Eye (tissue), 1 donor: Measurements from ENCODE around the gene DTNBP1.
"Not testable (repeated sequence)": the region's sequence is repeated elsewhere in the genome, so short reads cannot be mapped to it uniquely, and the experiment has no call there.

Experiments
- DNase-seq: peaks from one replicate; pipeline ENCODE4 v3.0.0-alpha.2; 2015

Gene DTNBP1

DNA sequence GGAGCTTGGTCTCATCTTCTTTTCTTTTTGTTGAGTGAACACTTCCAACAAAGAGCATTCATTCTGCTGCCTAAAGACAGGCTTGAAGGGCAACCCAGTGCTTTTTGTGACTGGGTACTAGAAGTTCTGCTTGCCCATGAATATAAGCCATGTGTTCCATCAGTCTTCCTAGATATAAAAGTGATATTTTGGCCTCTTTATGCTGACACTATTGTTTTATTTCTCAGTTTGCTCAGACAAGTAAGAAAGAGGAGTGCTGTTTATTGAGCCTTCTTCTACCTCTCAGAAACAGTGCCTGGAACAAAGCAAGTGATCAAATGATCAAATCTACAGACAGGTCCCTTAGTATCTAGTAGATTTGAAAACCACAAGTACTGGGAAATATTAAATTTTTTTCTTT lies 2.4 kb upstream of the DTNBP1 start:
- no peak for DNase-seq

DNA sequence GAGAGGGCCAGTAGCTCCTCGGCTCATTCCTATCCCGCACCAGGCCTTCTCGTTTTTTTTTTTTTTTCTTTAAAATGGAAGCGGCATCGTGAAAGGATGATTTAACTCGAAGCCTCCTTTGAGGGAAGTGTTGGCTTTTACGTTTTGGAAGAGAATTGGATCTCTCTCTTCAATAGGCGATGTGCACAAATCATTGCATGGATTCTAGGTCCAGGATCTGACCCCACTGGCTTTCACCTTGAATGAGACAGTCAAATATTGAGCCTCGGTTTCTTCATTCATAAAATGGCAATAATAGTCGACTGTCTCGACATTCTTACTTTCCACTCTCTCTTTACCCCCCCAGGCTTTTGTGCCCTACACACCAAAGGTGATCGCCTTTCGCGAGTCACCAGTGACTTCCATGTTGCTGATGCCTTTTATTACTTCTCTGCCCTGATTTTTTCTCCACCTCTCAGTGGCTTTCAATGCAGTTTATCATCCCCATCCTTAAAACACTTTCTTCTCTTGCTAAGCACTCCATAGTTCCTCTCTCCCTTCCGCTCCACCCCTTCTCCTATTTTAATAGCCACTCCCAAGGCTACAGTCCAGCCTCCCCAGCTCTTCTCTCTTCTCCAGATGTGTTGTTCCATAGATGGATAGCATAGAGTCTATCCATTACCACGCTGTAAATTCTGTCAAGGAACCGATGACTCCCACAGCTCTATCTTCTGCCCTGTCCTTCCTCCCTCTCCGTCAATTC lies 473 bp upstream of the DTNBP1 start:
- no peak for DNase-seq

DNA sequence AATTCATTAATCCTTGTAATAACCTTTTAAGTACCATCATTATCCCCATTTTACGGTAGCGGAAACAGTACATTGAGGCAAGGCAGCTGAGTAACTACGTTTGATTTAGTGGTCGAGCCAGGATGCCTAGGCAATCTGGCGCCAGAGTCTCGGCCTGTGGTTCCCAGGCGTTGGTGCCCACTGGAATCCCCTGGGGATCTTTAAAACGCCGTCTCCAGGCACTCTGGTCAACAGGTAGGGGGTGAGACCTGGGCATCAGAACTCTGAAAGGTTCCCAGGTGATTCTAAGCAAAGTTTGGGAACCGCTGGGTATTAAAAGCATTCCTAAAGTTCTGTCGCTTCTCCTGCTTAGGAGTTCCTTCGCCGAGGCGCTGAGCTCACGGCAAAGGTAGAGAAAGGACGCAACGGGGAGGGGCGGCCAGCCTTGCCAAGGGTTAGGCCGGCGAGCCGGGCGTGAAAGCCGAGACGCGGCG lies 939 bp downstream of the DTNBP1 start:
- DNase-seq = no peak

DNA sequence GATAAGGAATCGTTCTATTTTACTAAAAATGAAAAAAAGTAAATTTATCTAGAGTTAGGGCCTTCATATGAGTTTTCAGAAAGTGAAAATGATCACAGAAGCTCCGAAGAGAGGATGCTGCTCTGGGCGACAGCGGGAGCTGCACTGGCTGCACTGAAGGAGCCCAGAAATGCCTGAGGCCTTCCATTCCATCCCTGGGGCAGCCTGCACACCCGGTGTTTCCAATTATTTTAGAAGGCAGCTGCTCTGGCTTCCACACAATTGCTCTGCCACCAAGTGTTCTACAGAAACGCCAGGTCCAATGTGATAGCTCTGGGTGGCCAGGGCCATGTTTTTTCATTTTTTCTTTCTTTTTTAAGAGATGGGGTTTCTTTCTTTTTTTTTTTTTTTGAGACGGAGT lies 3.6 kb downstream of the DTNBP1 start:
- DNase-seq = no peak

DNA sequence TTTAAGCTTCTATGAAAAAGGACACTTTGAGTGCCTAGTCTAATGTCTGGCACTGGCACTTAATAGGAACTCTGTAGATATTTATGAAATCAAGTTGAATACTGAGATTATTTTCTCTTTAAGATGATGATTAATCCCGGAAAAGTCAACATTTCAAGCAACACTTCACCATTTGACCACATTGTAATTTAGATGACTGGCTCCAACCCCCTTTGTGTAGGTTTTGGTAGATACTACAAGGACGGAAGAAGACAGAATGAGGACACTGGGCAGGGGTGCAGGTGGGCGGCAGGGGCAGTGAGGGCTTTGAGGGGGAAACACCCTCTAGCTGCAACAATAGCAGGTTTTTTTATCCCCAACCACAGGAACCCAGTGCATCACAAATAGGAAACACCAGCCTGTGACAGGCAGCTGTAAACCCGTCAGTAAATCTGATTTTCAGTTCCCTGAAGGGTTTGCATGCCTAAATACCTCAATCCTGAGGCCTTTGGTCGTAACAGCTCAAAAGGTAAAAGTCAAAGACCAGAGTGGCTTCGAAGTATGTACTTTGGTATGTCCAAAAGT lies 4.6 kb downstream of the DTNBP1 start:
- DNase-seq = no peak

DNA sequence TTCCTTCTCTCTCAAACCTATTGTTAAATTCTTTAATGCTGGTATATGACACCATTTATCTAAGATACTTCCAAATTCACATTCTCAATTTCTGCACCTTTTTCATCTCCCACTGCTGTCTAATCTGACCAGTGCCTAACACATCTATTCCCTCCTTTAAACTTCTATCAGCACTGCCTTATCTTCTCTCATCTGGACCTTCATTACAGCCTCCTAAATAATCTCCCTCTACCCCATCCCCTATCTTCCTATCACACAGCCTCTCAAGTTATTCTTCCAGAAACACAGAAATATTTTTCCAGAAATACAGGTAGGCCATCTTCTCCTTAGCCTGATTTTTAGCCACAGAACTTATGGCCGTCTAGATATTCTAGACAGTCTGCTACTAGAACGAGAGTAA lies 5.5 kb downstream of the DTNBP1 start:
- DNase-seq = no peak

DNA sequence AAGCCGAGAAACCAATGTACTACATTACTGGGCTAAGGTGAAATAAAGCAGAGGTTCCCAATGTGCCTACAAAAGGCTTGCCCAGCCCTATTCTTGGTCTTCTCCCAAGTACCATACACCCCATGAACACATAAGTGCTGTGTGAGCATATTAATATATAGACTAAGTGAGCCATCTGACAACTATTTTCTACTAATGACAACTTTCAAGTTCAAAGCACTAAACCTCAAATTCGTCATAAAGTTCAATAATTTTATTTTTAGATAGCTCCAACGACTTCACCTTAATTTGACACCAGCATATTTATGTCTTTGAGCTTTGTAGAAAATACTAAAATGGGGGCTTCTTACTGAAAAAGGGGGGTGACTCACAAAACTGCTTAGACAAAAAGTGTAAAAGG lies 6.7 kb downstream of the DTNBP1 start:
- no peak for DNase-seq

DNA sequence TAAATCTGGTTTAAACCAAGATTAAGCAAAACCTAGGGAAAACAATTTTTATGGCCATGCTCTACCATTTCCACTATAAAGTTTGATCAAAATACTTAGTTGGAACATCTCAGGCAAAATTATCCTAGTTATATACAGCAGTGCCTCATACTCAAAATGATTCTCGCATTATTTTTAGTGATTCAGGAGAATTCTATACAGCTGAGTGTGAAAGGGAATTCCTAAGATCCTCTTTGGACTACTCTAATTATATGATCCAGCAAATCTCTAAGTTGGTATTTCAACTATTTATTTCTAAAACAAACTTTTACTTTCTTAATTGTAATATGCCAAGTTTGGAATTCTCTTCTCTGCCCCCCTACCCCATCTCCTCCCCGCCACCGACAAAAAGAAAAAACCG lies 8.6 kb downstream of the DTNBP1 start:
- DNase-seq = no peak

DNA sequence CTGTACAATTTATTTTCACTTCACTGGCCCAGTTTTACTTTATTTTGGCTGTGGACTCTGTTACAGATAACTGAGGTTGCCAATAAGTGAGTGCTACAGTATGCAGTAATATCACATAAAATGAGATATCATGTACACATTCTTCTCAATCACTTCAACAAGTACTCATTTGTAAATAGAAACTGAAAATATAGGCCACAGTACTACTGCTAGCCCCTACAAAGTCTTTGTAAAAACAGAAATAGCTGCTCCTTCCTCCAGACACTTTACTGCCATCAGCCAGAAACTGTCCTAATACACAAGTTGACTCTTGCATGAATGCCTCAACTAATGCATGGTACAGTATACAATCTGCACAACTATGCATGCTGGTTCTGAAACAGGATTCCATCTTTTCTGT lies 9.2 kb downstream of the DTNBP1 start:
- no peak for DNase-seq

DNA sequence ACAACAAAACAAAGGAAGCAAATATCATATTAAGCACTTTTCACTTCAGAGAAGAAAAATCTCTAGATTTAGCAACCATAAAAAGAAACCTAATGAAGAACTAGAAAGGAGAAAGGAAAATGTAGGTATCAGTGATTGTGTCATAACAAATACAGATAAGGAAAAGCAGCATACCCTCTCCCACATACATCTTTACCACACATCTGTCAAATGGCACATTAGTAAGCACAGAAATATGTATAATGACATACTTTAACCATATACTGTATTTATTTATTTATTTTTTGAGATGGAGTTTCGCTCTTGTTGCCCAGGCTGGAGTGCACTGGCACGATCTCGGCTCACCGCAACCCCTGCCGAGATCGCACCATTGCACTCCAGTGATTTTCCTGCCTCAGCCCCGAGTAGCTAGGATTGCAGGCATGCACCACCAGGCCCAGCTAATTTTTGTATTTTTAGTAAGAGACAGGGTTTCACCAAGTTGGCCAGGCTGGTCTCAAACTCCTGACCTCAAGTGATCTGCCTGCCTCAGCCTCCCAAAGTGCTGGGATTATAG lies 12.7 kb downstream of the DTNBP1 start:
- DNase-seq = not testable (repeated sequence)

DNA sequence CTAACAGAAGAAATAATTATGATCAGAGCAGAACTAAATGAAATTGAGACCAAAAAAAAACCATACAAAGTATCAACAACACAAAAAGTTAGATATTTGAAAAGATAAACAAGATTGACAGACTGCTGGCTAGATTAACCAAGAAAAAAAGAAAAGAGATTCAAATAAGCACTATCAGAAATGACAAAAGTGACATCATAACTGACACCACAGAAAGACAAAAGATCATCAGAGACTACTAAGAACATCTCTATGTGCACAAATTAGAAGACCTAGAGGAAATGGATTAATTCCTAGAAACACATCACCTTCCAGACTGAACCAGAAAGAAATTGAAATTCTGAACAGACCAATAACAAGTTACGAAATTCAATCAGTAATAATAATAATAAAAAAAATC lies 17.9 kb downstream of the DTNBP1 start:
- no peak for DNase-seq

DNA sequence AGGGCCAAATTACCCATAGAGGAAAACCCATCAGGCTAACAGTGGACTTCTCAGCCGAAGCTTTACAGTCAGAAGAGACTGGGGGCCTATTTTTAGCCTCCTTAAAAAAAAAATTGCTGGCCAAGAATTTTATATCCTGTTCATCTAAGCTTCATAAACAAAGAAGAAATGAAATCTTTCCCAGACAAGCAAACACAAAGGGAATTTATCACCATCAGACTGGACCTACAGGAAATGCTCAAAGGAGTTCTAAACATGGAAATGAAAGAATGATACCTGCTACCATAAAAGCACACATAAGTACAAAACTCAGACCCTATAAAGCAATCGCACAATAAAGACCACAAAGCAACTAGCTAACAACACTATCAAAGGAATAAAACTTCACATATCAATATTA lies 19.3 kb downstream of the DTNBP1 start:
- no peak for DNase-seq

DNA sequence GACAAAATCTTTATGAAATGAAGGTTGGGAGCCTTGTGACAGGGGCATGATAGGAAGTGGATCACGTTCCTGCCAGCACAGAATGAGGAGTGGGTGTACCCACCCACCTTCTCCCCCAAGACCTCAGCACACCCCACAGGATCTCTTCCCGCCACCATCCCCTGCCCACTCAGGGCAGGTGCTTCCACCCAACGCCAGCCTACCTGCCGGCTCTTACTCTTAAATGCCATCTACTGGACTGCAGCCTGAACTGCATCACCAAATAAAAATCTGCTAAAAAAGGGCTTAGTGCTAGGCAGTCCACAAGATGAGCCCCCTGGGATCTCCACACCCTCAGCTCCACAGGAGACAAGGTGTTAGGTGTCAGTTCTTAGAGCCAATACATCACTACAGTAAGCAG lies 20.6 kb downstream of the DTNBP1 start:
- no peak for DNase-seq

DNA sequence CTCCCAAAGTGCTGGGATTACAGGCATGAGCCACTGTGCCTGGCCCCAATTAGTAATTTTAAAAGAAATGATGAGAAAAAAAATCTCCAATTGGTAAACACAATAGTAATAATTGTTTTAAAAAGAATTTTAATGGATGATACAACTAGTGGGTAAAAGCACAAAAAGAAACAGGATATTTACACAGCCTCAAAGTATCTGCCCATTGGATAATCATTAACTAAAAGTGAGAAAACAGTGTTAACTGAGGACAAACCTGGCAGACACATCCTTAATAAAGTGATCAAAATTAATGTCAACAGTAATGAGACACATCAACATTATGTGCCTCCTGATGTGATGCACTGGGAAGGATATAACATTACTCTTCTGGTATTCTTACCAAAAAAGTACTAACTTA lies 24.5 kb downstream of the DTNBP1 start:
- DNase-seq = no peak

DNA sequence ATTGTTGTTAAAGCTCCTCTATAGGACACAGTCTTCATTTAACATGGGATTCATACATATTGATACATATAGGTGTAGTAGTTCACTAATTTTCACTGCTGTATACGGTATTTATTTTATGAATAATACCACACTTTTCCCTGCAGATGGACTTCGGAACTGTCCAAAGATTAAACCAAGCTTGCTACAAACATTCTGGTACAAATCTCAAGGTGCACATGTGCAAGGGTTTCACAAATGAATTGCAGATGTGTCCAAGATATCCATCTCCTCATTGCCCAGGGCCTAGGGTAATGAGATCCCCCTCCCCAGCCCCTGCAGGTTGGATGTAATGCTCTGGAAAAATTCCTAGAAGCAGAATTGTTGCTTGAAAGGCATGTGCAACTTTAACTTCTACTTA lies 31.4 kb downstream of the DTNBP1 start:
- peak; percentile 1 for DNase-seq

DNA sequence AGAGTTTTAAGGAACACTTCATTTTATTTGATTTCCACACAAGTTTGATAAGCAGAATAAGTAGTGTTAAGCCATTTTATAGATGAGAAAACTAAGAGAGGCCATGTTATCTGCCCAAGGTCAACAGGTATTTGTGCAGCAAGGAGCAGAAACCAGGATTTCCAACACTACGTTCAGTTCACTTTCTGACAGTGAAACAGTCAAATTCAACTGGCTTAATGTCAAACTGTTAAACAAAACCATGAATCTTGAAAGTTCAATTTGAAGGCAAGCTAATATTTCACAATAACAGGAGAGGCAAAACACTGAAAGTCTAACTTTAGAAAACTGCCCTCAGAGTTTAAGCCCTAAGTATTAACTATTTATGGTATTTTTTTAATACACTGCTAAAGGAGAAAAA lies 32.6 kb downstream of the DTNBP1 start:
- no peak for DNase-seq

DNA sequence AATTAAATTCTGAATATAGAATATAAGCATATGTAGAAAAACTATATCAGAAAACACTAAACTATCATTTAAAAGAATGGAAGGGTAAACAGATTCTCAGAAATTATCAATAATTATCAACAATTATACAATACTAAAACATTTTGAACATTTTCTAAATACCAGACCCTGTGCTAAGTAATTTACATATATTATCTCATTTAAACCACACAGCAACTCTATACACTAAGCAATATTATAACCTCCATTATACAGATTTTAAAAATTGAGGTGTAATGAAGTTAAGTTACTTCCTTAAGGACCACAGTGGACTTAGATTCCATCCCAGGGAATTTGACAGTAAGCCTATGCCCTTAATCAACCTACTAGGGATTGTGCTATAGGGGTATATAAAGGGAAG lies 33.3 kb downstream of the DTNBP1 start:
- DNase-seq = no peak

DNA sequence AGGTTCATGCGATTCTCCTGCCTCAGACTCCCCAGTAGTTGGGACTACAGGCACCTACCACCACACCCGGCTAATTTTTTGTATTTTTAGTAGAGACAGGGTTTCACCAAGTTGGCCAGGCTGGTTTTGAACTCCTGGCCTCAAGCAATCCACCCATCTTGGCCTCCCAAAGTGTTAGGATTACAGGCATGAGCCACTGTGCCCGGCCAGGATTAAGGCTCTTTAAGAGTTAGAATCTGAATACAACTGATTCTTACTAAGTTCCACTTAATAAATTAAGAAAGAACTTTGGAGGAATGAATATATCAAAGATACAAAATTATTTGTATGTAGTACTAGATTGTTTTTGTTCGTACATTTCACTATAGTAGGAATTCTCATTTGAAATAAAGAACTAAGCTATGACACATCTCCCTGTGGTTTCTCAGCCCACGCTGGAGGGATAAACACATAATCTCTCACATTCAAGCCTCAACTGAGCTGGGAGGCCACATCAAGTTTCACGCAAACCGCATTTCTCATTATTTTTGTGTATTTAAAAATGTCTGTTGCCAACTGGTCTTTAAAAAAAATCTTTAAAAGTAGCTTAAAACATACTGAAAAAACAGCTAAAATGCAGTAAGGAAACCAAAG lies 34.2 kb downstream of the DTNBP1 start:
- peak; percentile 4 for DNase-seq

DNA sequence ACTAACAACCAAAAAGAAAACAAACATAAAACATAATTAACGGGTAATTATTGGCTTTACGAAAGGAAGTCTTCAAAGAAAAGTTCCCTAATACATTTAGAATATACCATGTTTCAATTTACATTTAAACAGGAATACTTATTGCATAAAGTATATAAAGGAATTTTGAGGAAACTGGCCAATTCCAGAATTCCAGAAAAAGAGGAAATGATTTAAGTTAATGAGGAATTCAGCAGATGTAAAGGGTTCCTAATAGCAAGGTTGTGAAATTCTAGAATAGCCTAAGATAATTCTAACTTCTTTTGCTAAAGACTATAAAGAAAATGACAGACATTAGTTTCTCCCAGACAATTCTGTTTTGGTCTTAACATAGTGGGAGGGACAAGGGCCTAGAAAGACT lies 35.0 kb downstream of the DTNBP1 start:
- DNase-seq = no peak

DNA sequence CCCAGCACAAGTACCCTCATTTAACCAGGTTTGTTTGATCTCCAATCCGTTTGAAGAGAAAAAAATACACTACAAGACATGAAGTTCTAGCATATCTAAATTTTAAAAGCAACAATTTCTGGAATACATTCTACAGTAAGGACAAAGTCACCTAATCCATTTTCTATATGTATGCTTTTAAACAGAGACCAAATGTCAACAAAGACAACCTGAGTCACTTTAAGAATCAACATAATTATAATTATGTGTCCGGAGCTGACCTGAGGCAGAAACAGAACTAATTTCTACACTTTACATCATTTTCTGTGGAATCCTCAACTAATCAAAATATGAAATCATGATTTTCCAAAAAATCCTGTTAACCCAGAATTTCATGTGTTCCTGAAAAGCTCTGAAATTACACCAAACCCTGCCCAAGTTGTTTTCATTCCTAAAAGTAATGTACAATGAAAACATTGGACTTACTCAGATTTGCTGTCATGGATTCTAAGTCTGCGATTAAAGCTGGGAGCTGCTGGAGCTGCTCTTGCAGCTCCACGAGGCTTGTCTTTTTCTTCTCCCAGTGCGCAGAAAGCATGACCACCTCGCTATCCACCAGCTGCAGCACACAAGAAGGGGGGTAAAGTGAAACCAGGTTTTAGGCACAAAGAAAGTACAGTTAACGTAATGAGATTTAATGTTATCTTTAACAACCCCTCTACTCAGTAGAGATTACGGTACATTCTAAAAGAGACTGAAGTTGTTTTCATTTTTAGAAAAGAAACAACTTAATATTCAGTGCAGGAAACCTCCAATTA lies 35.8 kb downstream of the DTNBP1 start:
- peak; percentile 31 for DNase-seq

DNA sequence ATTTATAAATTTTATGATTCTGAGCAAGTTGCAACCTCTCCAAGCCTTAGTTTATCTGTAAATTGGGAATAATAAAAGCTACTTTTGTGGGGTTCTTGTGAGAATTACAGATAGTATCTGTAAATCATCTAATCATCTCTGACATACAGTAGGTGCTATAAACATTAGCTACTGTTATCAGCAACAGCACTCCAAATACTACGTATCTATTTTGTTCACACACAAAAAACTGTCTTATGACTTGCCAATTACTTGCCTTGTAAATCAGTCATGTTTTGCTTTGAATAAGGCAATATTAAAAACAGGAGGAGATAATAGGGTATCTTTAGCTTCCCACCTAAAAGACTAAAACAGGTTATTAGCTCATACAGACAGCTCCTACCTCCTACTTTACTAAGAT lies 36.7 kb downstream of the DTNBP1 start:
- DNase-seq = no peak

DNA sequence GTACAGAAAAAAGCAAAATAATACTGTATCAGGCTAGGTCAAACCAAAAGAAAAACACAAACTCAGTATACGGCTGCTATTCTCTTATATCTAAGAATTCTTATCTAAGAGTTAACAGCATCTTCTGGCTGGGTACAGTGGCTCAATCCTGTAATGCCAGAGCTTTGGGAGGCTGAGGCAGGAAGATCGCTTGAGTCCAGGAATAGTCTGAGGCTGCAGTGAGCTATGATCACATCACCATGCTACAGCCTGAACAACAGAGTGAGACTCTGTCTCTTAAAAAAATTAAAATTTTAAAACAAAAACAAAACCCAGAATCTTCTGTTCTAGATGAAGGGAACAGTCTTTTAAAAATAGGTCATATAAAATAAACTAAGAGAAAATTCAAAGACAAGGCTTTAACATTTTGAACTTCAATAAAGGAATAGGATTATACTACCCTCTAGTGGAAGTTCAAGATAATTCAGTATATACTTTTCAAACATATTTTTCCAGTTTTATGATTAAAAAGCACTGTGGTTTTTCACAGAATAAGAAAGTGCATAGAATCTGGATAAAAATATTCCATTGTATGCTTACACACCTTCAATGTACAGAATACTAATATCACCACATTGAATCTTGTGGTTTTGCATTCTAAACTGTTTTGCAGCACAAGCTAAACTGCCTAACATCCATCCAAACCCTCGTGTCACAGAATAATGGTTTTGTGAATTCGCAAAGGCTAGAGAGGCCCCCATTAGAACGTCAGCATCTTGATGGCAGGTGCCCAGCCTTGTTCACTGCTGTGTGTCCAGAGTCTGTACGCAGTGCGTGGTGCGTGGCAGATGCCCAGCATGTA lies 39.3 kb downstream of the DTNBP1 start:
- DNase-seq = peak; percentile 64
